ENCODE measurements around the gene TSKU. TPM values are rescaled to one million over a fixed set of nuclear protein-coding genes. Genes with fewer than 3 reads are reported as not detected.
A peak's percentile ranks its signal among the peaks of the same experiment; 100 is the strongest.

Gene TSKU
- total RNA-seq, 1 donor from 2014 or later = 32.8 TPM

DNA sequence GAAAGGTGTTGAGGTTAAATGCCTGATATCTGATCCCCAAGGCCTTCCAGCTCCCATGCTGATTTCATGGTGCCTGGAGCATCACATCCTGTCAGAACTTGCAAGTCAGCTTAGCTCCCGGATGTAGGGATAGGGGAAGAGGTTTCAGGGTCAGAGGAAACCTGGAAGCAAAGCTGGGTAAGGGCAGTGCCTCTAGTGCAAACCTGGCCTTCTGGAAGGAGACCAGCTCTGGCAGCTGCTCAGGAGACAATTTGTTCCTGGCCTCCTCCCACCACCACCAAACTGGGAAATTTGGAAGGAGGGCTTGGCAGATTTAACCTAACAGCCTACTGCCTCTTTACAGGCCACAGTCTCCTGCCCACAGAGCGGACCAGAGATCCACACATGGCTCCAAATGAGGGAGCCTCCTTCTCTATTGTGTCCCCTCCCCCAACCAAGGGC lies 9.2 kb upstream of the TSKU start:
- Mint-ChIP-seq H3K4me1 (ENCODE audit: unreplicated experiment) (peaks cover 36% of the 10 kb centered on the region), H3K4me3 (no peak overlapping the region), H3K27me3 (no peaks in the 10 kb centered on the region), H3K36me3 (no peaks in the 10 kb centered on the region), H3K9me3 (peaks cover 14% of the 10 kb centered on the region), H3K27ac (no peak overlapping the region)
- no peak for DNase-seq (ENCODE audit: extremely low spot score, unreplicated experiment)
- TF ChIP-seq, protein P1, sequence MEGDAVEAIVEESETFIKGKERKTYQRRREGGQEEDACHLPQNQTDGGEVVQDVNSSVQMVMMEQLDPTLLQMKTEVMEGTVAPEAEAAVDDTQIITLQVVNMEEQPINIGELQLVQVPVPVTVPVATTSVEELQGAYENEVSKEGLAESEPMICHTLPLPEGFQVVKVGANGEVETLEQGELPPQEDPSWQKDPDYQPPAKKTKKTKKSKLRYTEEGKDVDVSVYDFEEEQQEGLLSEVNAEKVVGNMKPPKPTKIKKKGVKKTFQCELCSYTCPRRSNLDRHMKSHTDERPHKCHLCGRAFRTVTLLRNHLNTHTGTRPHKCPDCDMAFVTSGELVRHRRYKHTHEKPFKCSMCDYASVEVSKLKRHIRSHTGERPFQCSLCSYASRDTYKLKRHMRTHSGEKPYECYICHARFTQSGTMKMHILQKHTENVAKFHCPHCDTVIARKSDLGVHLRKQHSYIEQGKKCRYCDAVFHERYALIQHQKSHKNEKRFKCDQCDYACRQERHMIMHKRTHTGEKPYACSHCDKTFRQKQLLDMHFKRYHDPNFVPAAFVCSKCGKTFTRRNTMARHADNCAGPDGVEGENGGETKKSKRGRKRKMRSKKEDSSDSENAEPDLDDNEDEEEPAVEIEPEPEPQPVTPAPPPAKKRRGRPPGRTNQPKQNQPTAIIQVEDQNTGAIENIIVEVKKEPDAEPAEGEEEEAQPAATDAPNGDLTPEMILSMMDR (conservative IDR thresholded peaks at IDR 0.05) = no peak

DNA sequence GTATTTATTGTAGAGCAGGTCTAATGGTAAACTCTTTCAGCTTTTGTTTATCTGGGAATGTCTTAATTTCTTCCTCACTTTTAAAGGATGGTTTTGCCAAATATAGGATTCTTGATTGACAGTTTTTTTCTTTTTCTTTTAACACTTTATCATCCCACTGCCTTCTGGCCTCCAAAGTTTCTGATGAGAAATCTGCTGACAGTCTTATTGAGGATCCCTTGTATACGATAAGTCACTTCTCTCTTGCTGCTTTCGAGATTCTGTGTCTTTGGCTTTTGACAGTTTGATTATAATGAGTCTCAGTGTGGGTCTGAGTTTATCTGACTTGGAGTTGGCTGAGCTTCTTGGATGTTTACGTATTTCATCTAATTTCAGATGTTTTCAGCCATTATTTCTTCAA lies 6.7 kb upstream of the TSKU start:
- Mint-ChIP-seq H3K36me3 (no peaks in the 10 kb centered on the region), H3K4me1 (ENCODE audit: unreplicated experiment) (peaks cover 36% of the 10 kb centered on the region), H3K4me3 (no peak overlapping the region), H3K27me3 (no peaks in the 10 kb centered on the region), H3K9me3 (peaks cover 14% of the 10 kb centered on the region), H3K27ac (no peak overlapping the region)
- DNase-seq (ENCODE audit: extremely low spot score, unreplicated experiment) = no peak
- TF ChIP-seq, protein P1 (conservative IDR thresholded peaks at IDR 0.05) = no peak

DNA sequence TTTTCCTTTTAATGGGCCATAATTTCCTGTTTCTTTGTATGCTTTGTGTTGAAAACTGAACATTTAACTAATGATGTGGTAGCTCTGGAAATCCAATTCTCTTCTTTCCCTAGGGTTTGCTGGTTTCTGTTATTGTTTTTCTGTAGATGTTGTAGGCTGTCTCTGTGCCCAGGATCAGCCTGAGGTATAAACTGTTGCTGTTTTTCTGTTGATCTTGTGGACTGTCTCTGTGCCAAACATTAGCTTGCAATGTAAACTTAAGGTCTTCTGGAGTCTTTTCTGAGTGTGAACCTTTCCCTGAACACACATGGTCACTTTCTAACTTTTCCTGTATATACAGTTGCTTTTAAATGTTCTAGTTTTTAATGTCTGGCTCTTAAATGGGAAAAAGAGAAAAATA lies 5.9 kb upstream of the TSKU start:
- TF ChIP-seq, protein P1 (conservative IDR thresholded peaks at IDR 0.05) = no peak
- Mint-ChIP-seq H3K4me1 (ENCODE audit: unreplicated experiment) (peaks cover 35% of the 10 kb centered on the region), H3K27ac (no peak overlapping the region)

DNA sequence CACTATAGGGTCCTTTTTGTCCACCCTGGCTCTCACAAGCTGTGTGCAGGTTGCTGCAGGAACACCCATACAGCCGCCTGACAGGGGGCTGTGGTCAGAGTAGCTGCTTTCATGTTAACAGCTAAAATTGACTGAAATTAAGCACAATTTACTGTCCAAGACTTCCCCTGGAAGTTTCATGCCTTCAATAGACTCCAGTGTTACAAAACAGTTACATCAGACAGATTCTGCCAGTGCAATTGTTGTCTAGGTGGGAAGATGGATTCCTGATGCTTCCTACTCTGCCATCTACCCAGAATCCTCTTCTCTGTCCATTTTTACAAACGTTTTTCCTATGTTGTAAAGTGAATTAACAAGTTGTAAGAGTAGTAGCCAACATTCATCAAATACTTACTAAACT lies 5.3 kb upstream of the TSKU start:
- DNase-seq (ENCODE audit: extremely low spot score, unreplicated experiment) = no peak
- no peak overlapping the region for H3K27ac Mint-ChIP-seq
- peaks cover 14% of the 10 kb centered on the region for H3K9me3 Mint-ChIP-seq
- TF ChIP-seq, protein P1 (conservative IDR thresholded peaks at IDR 0.05) = no peak
- no peak overlapping the region for H3K4me3 Mint-ChIP-seq
- H3K4me1 Mint-ChIP-seq (ENCODE audit: unreplicated experiment) = peaks cover 35% of the 10 kb centered on the region
- no peaks in the 10 kb centered on the region for H3K36me3 Mint-ChIP-seq
- H3K27me3 Mint-ChIP-seq = no peaks in the 10 kb centered on the region

More for the DNA sequence above, 5.9 kb upstream of the TSKU start:
- Mint-ChIP-seq H3K27me3 (no peaks in the 10 kb centered on the region), H3K9me3 (peaks cover 14% of the 10 kb centered on the region), H3K36me3 (no peaks in the 10 kb centered on the region), H3K4me3 (no peak overlapping the region)
- DNase-seq (ENCODE audit: extremely low spot score, unreplicated experiment) = no peak

DNA sequence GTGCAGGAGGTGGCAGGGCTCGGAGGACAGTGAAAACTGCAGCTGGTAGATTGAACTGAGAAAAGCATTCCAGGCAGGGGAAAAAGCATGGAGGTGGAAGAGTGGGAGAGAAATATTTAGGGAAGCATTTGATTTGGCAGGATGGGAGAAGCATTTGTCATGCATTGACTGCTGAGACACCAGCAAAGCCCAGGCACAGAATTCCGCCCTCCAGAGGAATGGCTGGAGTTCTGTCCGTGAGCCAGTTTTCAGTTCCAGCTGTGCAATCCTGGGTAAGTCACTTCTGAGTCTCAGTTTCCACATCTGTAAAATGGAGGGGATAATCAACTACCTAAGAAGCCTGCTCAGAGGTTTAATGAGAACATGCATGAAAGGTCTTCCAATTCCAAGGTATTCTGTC lies 4.3 kb upstream of the TSKU start:
- no peak for DNase-seq (ENCODE audit: extremely low spot score, unreplicated experiment)
- H3K4me1 Mint-ChIP-seq (ENCODE audit: unreplicated experiment) = peaks cover 31% of the 10 kb centered on the region
- H3K4me3 Mint-ChIP-seq = no peak overlapping the region
- H3K36me3 Mint-ChIP-seq = no peaks in the 10 kb centered on the region
- TF ChIP-seq, protein P1 (conservative IDR thresholded peaks at IDR 0.05) = no peak
- peak overlapping the region; percentile 16 for H3K27ac Mint-ChIP-seq
- H3K9me3 Mint-ChIP-seq = peaks cover 14% of the 10 kb centered on the region
- H3K27me3 Mint-ChIP-seq = no peaks in the 10 kb centered on the region

Data from type B pancreatic cell (in vitro differentiated cells).